Measurements from ENCODE around the gene NTRK3.

The NTRK3 gene

DNA sequence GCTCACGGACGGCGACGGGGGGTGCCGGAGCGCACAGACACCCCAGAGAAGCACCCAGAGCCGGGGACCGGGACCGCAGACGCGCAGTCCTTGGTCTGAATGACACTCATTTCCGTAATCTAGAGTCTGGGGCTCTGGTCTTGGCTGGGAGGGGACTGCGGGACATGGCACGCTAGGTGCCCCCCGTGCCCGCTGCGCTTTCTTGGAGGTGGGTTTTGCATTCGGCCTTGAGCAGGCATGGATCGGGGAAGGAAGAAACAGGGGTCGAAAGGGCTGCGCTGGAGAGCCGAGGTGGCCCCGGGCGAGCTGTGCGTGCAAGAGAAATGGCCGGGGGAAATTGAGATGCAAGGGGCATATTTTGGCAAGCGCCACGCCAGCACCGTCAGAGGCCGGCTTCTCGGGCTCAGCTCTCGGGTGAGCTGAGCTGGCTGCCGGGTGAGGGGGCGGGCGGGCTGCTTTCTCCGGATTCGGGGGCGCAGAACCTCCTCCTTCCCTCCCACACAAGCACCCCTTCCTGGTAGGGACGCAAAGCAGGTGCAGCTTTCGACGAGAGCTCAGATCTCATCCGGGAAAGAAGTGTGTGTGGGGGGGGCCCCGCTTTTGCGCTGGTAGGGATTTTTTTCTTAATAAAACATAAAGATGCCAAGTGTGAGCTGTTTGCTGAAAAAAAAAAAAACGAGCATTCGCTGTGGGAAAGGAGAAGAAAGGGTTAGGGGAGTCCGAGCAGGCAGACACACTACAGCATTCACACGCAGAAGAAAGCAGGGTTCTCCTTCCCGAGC is 963 bp upstream of the NTRK3 start:
- no peak for DNase-seq

DNA sequence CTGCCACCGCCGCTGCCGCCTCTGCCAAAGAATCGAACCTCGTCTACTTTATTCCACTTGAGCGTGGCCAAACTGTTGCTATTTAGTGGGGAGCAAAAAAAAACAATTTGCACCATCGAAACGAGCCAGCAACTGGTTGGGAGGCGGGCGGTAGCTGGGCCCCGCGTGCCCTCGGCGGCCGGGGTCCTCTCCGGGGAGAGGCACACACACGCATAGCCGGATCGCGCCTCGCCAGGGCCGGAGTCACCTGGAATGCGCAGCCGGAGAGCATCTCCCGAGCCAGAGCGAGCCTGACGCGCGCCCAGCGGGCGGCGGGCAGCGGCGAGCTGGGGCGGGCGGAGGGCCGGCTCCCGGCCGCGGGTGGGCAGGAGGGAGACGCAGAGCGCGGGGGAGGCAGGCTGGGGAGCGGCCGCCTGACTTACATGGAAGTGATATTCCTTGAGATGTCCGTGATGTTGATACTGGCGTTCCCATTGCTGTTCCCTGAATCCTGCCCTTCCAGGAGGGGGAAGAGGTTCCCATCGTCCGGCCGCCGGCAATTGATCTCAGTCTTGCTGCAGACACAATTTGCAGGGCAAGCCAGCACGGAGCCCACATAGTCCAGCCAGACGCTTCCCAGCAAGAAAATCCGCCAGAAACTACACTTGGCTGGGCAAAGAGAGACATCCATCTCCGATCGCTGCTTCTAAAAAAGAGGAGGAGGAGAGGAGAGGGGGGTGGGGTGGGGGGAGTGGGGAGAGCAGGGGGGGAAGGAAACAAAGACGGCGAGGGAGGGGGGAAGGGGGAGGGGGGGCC is 858 bp downstream of the NTRK3 start:
- DNase-seq: no peak

DNA sequence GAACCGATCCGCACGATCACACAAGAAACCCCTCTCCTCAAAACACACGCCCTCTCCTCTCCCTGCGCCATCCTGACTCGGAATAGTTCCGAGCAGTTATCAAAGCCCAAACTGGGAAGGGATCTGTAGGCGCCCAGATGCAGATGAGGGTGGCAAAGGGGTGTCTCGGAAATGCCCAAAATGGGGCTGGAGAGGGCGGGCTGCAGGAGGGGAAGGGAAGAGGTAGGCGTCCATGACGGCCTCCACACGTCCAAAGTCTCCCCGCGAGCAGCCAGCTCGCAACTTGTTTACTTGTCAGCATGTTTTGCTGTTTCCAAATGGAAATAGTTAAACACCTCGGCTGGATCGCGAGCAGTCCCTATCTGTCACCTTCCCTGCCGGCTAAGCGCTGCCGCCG is 1.5 kb downstream of the NTRK3 start:
- no peak for DNase-seq

DNA sequence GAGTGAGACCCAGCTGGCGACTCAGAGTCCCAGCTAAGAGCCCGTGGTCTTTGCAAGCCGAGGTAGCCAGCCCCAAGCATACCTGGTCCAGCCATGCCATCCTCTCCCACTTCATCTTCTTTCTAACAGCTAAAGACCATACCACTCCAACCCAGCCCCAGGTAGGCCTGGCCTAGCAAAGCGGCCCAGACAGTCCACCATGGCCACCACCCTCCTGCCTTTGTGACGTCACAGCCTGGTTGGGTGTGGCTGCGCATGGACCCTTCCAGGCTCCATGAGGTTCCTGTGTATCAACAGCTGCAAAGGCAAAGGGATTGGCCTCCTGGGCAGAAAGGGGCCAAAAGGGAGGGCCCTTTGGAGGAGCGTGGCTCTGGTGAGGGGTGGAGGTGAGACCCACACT is 4.1 kb downstream of the NTRK3 start:
- DNase-seq: no peak

DNA sequence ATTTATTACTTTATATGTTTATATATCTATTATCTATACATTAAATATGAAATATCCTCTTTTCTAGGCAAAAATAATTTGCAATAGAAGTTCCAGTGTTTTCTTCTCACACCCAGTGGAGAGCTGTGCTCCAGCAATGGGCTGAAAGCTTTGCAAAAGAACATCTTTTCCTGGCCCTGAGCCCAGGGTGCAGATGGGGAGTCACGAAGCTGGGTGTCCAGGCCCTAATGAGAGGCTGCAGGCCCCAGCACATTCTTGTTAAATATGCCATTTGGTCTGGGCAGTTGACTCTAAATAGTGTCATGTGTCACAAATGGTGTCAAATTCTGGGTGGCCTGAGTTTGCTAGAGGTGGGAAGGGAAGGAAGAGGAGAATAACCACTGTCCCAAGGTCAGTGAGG is 5.7 kb downstream of the NTRK3 start:
- no peak for DNase-seq

DNA sequence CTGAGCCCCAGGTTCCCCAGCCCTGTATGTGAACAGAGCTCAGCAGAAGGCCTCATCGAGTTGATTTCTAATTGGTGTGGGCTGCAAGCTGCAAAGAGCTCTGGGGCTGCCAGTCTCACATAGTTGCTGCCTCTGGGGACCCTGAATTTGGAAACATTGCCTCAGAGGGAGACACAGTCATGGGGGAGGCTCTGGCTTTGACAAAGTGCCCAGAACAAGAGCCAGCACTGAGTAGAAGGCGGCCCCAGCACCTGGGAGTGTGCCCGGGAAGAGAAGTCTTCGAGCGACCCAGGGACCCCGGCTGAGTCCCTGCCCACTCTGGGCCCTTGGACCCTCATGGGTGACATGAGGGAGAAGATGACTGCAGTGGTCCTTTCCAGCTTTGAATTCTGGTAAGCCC is 7.3 kb downstream of the NTRK3 start:
- no peak for DNase-seq

DNA sequence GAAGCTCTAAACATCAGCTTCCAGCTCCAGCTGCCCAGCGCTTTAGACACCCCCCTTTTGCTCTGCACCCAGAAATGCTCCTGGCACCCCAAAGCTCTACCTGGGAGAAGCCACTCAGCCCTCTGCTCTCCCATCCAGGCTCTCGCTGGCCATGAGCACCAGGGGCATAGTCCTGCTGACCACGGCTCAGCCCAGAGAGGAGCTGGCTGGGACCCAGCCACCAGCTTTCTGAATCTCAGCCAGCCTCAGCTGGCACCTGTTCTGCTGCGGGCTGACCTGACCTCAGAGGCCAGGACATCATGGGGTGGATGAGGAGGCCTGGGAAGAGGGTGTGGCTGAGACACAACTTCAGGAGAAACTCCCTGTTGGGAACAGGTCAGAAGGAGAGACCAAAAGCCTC is 8.6 kb downstream of the NTRK3 start:
- no peak for DNase-seq

DNA sequence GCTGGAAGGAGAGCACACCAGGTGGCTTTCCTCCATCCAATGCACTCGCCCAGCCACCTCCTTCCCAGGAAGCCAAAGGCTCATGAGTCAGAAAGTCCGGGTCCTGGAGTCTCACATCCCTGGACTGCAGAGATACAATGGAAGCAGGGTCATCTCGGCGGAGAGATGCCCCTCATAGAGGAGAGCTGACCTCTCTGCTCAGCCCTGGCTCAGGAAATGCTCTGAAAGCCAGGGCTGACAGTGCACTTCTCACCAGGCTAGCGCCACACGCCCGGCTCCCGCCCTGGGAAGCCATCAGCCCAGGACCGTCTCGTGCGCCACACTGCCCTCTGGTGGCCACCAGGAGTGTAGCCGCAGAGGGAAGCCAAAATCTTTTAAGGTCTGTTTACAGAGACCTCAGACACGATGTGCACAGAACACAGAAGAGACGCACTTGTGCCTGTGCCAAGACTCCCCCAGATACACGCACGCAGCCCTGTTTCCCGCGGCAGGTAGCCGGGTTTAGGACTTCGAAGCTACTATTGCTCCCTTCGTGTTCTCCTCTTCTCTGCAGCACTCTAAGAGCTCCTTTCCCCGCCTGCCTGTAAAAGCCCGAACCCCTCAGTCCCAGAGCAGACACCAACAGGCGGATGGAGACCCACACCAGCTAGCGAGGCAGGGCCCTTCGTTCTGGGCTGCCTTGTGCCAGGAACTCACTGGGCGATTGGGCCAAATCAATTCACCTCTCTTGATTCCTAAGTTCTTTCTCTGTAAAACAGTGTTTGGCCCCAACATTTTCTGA is 9.7 kb downstream of the NTRK3 start:
- peak; percentile 87 for DNase-seq

DNA sequence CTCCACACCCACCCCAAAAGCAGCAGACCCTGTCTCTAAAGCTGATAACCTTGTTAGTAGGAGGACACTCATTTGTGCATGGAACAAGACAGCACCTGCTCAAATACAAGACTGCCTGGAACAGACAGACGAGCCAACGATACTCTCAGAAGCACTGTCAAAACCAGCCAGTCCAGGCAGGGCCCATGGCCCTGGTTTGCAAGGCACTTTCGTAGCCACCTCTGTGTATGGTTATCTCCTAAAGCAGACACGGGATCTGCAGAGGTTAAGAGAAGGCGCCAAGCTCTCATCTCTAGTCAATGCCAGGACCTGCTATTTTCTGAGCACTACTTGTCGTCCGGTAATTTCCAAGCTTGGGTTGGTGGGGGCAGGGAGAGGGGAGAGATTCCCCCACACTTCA is 10.5 kb downstream of the NTRK3 start:
- no peak for DNase-seq

DNA sequence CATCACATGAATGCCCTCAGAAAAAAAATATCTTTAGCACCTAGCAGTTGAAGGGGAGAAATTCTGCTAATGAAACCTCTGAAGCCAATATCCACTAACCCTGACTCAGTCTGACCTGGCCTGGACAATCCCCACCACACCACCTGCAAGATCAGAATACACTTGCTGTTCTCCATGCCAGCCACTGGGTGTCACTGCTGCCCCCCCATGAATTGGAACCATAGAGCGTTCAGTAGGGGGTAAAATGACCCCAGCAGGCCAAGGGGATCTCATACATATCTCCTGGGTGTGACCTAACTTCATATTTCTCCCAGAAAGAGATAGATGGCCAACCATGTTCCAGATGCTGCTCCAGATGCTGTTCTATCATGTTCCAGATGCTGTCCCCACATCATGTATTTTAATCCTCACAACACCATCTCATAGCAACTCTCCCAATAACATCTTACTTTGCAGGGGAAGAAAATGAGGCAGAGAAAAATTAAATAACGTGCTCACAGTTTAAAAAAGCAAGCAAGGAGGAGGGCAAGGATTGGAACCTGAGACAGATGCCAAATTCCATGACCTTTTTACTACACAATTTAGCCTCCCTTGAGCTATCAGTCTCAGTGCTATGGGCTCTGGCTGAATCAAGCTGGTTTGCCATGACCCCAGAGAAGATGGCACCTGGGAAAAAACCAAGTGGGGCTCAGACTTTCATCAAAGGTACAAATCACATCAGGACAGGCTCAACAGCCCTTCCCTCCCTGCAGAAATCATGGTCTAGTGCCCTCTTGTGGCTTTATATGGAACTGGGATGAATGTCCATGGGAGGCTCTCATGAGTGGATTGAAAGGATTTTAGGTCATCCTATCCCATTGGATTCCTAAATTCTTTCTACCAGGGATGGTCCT is 12.4 kb downstream of the NTRK3 start:
- no peak for DNase-seq

DNA sequence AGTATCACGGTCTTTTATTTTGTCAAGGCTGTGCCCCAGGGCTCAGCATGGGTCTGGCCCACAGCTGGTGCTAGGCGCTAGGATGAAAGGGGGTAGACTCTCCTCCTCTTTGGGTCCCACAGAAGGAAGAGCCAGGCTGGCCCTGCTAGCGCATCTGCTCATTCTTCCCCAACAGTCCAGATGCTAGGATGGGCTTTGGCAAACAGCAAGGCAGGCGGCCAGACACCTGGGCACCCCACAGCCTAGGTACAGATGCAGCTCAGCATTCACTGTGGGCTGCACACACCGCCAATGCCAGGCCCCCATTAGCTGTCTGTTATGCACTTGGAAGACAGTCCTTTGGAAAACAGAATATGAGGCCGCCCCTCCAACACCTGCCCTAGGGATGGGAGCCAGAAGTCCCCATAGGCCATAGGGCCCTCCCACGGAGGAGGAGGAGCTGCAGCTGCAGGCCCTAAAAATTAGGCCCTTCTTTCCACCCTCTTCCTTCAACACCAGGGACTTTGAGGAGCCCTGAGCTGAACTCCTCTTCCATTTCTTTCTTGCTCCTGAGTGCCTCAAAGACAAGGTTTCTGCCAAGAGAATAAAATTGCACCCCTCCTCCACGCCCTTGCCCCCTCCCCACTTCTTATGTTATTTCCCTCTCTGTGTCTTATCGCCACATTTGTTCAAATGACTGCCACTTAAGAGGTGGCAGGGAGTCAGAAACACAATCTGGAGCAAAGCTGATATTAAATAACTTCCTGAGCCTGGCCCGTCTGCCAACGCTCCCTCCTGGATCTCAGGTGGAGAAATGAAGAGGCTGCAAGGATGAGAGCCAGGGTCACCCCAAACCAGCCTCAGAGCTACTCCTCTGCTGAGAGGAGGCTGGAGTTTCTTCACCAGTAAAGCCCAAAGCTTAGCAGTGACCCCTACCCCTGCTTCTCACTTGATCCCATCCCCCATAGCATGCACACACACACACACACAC is 13.7 kb downstream of the NTRK3 start:
- DNase-seq: no peak

DNA sequence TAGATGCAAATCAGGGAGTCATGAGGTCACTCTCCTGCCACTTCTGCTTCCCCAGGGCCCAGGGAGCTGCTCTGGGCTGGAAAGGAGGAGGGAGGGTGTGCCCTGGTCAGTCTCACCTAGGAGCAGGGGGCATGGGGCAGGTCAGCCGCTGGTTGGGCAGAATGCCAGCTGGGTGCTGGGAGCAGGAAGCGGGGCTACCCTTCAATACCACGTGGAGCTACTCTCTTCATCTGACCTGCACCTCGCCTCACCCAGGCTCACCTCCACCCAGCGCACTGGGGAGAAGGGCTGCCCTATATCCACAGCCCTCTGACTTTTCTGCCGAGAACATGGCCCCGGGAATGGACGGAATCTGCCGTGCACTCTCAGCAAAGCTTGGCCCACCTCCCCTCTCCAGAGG is 15.1 kb downstream of the NTRK3 start:
- DNase-seq: no peak

DNA sequence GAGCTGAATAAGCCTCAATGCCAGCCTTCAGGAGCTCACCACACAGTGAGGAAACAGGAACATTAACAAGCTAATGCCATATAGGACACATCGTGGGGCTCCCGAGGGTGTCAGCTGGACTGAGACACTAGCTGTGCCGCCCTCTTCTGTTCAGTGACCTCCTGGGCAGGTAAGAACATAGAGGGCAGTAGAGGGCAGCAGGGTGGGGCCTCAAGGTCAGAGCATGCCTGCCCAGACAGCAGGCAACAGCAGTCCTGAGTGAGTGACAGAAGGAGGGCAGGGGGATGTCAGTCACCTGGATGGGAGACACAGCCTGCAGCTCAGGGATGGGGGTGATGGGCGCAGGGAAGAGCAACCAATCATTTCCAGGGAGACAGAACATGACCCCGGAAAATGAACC is 15.5 kb downstream of the NTRK3 start:
- no peak for DNase-seq

DNA sequence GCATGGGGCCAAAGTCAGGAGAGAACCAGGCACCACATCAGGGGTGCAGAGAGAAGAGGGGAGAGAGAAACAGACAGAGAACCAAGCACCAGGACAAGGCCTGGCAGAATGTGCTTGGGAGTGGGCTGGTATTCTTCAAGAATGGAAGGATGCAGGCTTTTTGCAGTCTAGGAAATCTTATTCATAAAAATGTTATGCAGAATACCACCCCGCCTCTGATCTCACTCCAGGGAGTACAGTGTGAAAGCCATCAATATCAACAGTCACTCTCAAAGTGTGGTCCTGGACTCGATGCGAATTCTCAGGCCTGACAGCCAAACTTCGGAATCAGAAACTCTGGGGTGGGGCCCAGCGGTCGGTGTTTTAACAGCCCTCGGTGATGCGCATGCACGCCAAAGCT is 16.9 kb downstream of the NTRK3 start:
- no peak for DNase-seq

DNA sequence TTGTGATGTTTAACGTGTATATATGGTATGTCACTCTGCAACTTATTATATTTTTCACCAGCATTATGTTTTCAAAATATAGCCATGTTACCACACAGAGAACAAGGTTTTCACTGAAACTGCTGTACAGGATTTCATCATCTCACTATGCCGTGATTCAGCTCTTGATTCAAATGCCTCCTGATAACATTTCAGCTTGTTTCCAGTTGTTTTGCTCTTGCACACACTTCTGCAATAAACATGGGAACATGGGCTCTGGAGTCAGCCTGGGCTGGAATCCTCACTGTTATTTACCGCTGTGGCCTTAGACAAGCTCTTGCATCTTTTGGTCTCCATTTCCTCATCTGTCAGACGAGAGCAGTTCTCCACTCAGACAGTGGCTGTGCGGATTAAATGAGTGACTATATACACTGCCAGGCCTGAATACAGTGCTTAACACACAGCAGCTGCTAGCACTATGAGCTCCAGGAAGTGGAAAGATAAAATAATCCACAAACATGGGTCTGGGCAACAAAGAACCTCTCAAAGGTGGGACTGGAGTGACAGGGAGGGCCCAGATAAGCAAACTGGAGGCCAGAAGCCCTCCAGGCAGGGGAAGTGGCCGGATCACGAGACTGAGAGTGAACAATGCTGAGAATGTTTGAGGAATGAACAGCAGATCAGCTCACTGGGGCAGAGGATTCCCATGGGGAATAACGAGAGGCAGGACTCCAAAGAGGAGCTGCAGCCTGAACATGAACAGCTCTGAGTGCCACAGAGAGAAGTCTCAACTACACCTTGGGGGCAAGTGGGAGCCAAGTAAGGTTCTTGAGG is 17.7 kb downstream of the NTRK3 start:
- DNase-seq: no peak

DNA sequence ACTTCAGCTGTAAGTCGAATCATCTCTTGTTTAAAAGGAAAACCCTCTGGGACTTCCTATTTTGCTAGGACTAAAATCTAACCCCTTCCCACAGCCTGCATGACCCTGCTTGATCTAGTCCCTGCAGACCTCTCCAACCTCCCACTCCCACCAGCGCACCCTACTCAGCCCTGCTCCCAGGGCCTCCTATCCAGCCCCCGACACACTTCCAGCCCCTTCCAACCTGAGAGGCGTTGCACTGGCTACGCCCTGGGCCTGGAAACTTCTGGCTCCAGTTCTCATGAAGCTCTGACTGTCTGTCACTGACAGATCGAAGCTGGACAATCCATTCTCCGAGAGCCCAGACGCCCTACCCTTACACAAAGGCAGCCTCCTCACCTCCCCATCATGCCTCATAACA is 21.8 kb downstream of the NTRK3 start:
- no peak for DNase-seq

DNA sequence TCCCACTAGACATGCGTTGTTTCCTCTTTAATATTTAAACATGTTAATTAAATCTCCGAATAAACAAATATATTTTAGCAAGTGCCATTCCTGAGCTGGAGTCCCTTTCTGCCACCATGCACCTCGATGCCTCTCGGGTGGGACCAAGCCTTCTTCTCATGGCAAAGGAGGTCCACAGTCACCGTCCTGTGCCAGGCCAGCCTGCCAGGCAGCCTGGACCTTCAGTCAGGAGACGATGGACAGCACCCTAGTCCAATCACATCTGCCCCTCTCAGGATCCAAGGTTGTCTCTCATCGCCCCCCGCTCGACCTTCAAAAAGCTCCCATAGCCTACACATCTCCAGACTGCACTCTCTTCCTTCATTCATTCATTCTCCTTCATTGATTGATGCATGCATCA is 22.6 kb downstream of the NTRK3 start:
- no peak for DNase-seq

DNA sequence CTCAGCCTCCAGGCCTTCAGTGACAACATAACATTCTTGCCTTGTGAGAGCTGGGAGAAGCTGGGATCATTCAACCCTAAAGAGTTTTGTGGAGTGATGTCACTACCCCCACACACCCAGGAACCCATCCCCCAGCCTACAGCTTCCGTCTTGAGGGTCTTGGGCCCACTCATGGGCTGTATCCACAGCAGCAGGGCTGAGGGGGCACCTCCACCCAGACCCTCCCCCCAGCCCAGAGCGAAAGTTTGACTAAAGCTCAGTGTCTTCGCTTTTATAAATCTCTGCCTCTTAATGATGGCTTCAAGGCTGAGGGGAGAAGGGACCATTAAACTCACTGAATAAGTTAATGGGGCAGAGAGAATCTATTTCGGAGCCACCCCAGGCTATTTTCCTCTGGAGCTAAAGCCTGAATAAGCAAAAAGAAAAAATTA is 23.8 kb downstream of the NTRK3 start:
- no peak for DNase-seq

DNA sequence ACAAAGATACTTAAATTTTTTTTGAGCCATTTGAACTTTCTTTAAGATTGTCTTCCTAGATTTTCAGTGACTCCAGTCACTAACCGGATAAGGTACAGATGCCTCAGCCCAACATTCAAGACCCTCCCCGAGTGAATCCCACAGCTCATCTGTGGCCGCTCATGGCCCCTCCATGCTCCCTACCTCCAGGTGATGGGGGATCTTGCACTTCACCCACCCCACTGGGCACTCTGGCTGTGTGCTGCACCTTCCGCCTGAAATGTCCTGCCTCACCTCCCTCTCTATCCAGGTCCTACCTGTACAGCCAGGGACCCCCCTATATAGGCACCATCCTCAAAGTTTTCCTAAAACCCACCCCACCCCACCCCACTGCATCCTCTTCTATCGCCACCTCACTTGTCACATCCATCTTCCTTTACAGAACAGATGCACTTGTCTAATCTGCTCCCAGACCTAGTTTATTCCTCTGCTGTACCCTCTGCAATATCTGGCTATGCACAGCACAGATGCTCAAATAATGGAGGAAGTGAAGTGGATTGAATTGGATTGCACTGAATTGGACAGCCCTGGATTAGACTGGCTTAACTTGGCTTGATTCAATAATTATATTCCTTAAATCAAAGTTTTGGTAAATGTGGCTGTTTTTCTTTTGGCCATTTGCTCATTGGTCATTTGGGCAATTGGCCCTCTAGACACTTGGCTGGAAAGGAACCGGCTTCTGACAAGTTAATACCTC is 24.5 kb downstream of the NTRK3 start:
- DNase-seq: no peak

DNA sequence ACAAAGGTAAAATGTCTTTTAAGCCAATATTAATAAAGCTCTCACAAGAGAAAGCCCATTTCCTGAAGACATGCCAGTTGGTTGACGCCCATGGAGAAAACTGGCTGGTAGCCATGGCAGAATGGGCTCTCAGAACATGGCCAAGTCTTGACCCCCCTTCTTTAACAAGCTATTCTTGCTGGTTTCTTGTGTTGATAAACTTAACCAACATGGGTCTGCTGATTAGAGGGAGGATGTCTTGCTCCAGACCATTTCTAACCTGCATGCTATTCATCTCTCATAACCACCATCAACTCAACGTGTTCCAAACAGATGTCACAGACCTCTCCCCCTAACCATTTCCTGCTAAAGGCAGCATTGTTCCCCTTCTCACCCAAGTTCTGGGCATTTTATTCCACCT is 25.7 kb downstream of the NTRK3 start:
- no peak for DNase-seq

Measured in activated CD8-positive, alpha-beta memory T cell treated with anti-CD3 and anti-CD28 coated beads for 24 hours (primary cell).